Adrenal gland (tissue), 12 donors: ENCODE results near the gene CHMP1A. TPM values are rescaled to one million over a fixed set of nuclear protein-coding genes. Genes with fewer than 3 reads are reported as not detected.

ENCODE experiments used
- DNase-seq, 7 donors: peaks; one replicate each; pipeline ENCODE4 v3.0.0-alpha.2; 2019 to 2020
- H3K27ac ChIP-seq, 5 donors: fragments of 200-600 bp; sonication (generic) in 4 of 5; 1 replicate in 3 of 5; 2 replicates in 2 of 5; pipeline versions ENCODE4 v1.5.1 to v1.8.0; 2016 to 2020; ENCODE audit warnings: mild to moderate bottlenecking in 1 of 5
- H3K27me3 ChIP-seq: fragments of 200-600 bp; 2 replicates; pipeline ENCODE4 v1.8.0; 2021
- H3K36me3 ChIP-seq, 2 donors: fragments of 200-600 bp; replicated peaks in 1 of 2; 1 replicate in 1 of 2; 2 replicates in 1 of 2; pipeline versions ENCODE4 v1.5.1 to v1.8.0; 2018 to 2022
- H3K4me1 ChIP-seq, 2 donors: fragments of 200-600 bp; replicated peaks in 1 of 2; 1 replicate in 1 of 2; 2 replicates in 1 of 2; pipeline versions ENCODE4 v1.5.1 to v1.8.0; 2018 to 2021
- H3K4me3 ChIP-seq, 4 donors: fragments of 200-600 bp; sonication (generic) in 3 of 4; one replicate each; pipeline ENCODE4 v1.5.1; 2016 to 2018
- H3K9me3 ChIP-seq, 3 donors: fragments of 200-600 bp; sonication (generic) in 1 of 3; replicated peaks in 1 of 3; 1 replicate in 2 of 3; 2 replicates in 1 of 3; pipeline versions ENCODE4 v1.5.1 to v1.8.0; 2016 to 2021
- POLR2A ChIP-seq, 2 donors: fragments of 450-650 bp; IDR thresholded peaks; one replicate each; pipeline ENCODE4 v1.6.1; 2017; ENCODE audit warnings: antibody characterized with exemption in 2 of 2, mild to moderate bottlenecking in 2 of 2, moderate library complexity in 1 of 2
- WGBS, 4 donors: extraction: QIAGEN DNeasy Blood & Tissue Kit in 2 of 4; methylation state at CpG; one replicate each; pipeline versions ENCODE4 v1.1.5 to v1.1.7; 2013 to 2017; 5-methylcytosine and 5-hydroxymethylcytosine counted together
- intact Hi-C, 2 donors: fragments of 100-400 bp; cut with DNase I; formaldehyde crosslinking; loops; one replicate each; pipeline versions ENCODE4 v1.14.1 to v1.15.0; 2022 to 2023
- polyA plus RNA-seq, 3 donors: library from polyadenylated mRNA; stranded (reverse); fragments of 200-250 nt in 2 of 3; fragments of 350-450 nt in 1 of 3; fragmentation: Illumina TruSeq in 1 of 3; extraction: RNeasy Lipid Tissue Mini Kit (QIAGEN cat#74804) in 1 of 3; gene quantifications; one replicate each; pipeline ENCODE4 v1.2.3, GENCODE V29; 2013 to 2014
- total RNA-seq, 9 donors: library from RNA; depleted of rRNA in 4 of 9; stranded (reverse); fragments of >200 nt in 4 of 9; fragments of 120-200 nt in 1 of 9; fragmentation: NEBNext Ultra II Directional in 1 of 9; extraction: Animal tissue kit (Norgen Biotek cat#: 25700) in 1 of 9; gene quantifications; one replicate each; pipeline versions ENCODE4 v1.1.0 to v1.2.4, GENCODE V29; 2013 to 2023
- TF ChIP-seq, protein P1 (sequence below), 6 experiments: fragments of 450-650 bp in 4 of 6; fragments of 200-600 bp in 2 of 6; sonication (generic) in 1 of 6; IDR thresholded peaks; 1 replicate in 5 of 6; 2 replicates in 1 of 6; pipeline versions ENCODE4 v1.5.1 to v1.8.0; 2016 to 2021; ENCODE audit warnings: antibody characterized with exemption in 6 of 6, mild to moderate bottlenecking in 2 of 6, moderate library complexity in 1 of 6
- donor health status: healthy with polysubstance abuse.
- donor health status: Bipolar disorder and iron deficiency.
- donor health status: DM: yes; HTN: yes; CAD: no.
- donor health status: DM: no; HTN: no; CAD: no.
- donor health status: DM: no; HTN: no; CAD: no.
- donor health status: DM: yes; HTN: yes; CAD: no.

Gene CHMP1A
- total and polyA plus RNA-seq, 12 donors: 32.5 to 100.0 (median 64.6) TPM

DNA sequence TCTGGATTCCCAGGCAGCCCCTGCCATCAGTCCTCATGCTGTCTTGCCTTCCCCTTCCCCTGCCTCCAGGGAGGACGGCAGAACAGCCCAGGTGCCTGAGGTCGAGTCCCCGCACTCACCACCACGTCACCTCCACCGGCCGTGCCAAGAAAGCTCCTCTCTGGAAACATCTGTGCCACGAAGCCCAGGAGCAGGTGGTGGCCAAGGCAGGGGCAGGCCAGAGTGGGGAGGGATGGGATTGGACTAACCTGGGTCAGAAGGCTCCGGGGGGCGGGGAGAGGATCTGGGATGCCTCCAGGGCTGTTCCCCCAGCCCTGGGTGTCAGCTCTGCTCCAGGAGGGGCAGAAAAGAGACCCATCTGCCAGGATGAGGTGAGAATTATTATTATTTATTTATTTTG lies 51.5 kb downstream of the CHMP1A start:
- DNase-seq: no peak
- Histone ChIP-seq H3K4me1 (no peaks in the 10 kb centered on the region), H3K27me3 (no peaks in the 10 kb centered on the region), H3K4me3 (no peak overlapping the region), H3K27ac (no peak overlapping the region), H3K9me3 (no peaks in the 10 kb centered on the region), H3K36me3 (no peaks in the 10 kb centered on the region)
- intact Hi-C loops: no loop called here
- 80 to 86% (median 83%) methylated on average over 3 to 9 of the region's 9 CpGs for WGBS, 4 donors
- TF ChIP-seq POLR2A (IDR thresholded peaks at IDR 0.05): no peak
- TF ChIP-seq, protein P1, sequence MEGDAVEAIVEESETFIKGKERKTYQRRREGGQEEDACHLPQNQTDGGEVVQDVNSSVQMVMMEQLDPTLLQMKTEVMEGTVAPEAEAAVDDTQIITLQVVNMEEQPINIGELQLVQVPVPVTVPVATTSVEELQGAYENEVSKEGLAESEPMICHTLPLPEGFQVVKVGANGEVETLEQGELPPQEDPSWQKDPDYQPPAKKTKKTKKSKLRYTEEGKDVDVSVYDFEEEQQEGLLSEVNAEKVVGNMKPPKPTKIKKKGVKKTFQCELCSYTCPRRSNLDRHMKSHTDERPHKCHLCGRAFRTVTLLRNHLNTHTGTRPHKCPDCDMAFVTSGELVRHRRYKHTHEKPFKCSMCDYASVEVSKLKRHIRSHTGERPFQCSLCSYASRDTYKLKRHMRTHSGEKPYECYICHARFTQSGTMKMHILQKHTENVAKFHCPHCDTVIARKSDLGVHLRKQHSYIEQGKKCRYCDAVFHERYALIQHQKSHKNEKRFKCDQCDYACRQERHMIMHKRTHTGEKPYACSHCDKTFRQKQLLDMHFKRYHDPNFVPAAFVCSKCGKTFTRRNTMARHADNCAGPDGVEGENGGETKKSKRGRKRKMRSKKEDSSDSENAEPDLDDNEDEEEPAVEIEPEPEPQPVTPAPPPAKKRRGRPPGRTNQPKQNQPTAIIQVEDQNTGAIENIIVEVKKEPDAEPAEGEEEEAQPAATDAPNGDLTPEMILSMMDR (IDR thresholded peaks at IDR 0.05): no peak

DNA sequence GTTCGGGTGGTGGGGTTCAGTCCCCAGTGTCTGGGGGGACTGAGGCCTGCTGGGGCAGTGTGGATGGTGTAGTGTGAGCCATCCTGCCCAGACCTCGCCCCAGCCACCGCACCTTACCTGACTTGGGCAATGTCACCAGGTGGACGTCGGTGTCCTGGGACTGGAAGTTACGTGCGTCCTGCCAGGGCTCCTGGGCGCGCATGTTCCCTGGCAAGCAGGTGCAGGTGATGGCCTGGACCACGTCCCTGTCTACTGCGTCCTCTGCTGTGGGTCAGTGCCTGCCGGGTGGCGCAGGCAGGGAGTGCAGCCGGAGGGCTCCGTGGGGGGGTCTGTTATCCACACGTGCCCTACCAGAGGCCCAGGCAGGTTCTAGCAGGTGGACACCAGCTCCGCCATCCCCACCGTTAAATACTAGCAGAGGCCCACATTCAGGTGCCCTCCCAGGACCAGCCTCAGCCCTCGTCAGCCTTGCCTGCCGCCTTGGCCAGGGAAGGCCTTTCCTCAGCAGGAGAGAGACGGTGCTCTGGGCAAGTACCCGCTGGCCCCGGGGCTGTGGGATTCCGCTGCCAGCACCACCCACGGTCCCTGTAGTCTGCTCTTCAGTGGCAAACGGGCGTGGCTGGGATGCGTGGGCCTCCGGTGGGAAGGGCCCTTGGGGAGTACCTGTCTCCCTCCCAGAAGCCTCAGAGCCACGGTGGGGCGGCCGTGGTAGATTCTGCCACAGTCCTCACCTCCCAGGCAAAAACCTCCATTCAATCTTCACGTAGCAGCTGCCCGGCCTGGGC lies 52.1 kb downstream of the CHMP1A start:
- no peak for TF ChIP-seq POLR2A (IDR thresholded peaks at IDR 0.05)
- TF ChIP-seq, protein P1 (IDR thresholded peaks at IDR 0.05): no peak
- DNase-seq: no peak
- H3K27me3 ChIP-seq: no peaks in the 10 kb centered on the region
- no peak overlapping the region for H3K27ac ChIP-seq
- no peaks in the 10 kb centered on the region for H3K36me3 ChIP-seq
- H3K9me3 ChIP-seq: no peaks in the 10 kb centered on the region
- intact Hi-C loops: no loop called here
- H3K4me3 ChIP-seq: no peak overlapping the region
- WGBS, 4 donors: 77 to 86% (median 81%) methylated on average over 13 to 34 of the region's 34 CpGs
- no peaks in the 10 kb centered on the region for H3K4me1 ChIP-seq

DNA sequence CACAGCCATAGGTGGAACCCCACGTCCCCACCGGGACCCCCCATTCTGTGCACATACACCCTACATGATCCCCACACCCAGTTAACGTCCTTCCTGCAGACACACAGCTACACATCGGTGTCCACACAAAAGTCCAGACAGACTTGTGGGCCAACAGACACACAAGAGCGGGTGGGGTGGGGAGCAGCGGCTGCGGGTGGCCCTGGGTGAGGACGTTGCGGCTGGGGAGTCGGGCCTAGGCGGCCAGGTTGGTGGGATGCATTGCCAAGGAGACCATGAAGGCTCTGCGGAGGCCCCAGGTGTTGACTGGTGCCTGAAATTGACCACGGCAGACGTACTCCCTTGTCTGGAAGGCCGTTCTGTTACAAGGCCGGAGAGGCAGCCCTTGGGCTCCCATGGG lies 52.7 kb downstream of the CHMP1A start:
- Histone ChIP-seq H3K4me1 (no peaks in the 10 kb centered on the region), H3K27me3 (no peaks in the 10 kb centered on the region), H3K9me3 (no peaks in the 10 kb centered on the region), H3K27ac (no peak overlapping the region), H3K36me3 (no peaks in the 10 kb centered on the region), H3K4me3 (no peak overlapping the region)
- no peak for DNase-seq
- intact Hi-C loops: no loop called here
- WGBS, 4 donors: 59 to 83% (median 71%) methylated on average over 8 to 16 of the region's 16 CpGs
- TF ChIP-seq POLR2A (IDR thresholded peaks at IDR 0.05): no peak
- TF ChIP-seq, protein P1 (IDR thresholded peaks at IDR 0.05): no peak

DNA sequence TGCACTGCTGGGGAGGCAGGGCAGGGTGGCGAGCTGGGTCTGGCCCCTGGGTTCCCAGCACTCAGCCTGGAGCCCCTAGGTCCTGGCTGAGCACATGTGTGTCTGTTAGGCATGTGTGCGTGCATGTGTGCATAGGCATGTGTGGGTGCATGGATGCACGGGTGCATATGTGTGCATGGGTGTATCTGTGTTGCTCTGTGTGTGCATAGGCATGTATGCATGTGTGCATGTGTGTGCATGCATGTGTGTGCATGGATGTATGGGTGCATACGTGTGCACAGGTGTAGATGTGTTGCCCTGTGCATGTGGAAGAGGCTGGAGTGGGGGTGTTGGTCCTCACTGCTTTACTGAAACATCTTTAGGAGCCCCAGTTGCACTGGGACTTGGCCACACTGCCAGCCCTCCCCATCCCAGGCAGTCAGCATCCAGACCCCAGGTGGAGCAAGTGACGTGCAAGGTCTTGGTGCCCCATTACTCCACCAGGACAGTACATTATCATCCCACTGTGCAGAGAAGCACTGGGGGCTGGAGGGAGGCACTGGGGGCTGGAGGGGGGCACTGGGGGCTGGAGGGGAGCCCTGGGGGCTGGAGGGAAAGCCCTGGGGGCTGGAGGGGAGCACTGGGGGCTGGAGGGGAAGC lies 54.4 kb downstream of the CHMP1A start:
- intact Hi-C loops: no loop called here
- 40 to 67% (median 65%) methylated on average over 2 to 5 of the region's 5 CpGs for WGBS, 4 donors
- TF ChIP-seq, protein P1 (IDR thresholded peaks at IDR 0.05): no peak
- no peak for TF ChIP-seq POLR2A (IDR thresholded peaks at IDR 0.05)

More for the DNA sequence above, 54.4 kb downstream of the CHMP1A start:
- Histone ChIP-seq H3K4me1 (no peaks in the 10 kb centered on the region), H3K27ac (no peak overlapping the region), H3K36me3 (no peaks in the 10 kb centered on the region), H3K9me3 (no peaks in the 10 kb centered on the region), H3K27me3 (no peaks in the 10 kb centered on the region), H3K4me3 (no peak overlapping the region)
- no peak for DNase-seq
